GM13977 (cell line): ENCODE data around the gene PER2.

Experiments
- DNase-seq: peaks from one replicate; pipeline ENCODE4 v3.0.0; 2012; ENCODE audit warnings: low spot score
- in situ Hi-C: fragments of 300-500 bp; cut with MboI; formaldehyde crosslinking; loops from one replicate; pipeline ENCODE4 v1.12.0; 2022; ENCODE audit warnings: low sequenced_read_pairs, low pct_unique_long_range_greater_than_20kb, mixed read lengths, inconsistent platforms; ENCODE audit not compliant: unreplicated experiment
- TF ChIP-seq, protein P1 (sequence below): IDR thresholded peaks from 2 replicates; pipeline ENCODE4 v1.5.1; 2012; ENCODE audit warnings: mild to moderate bottlenecking, control low read depth; ENCODE audit not compliant: insufficient read depth; ENCODE audit errors: extremely low read depth, missing control alignments

PER2 gene

GRCh38 chr2:238265605-238266004, 22.8 kb downstream of the PER2 start:
- TF ChIP-seq, protein P1, sequence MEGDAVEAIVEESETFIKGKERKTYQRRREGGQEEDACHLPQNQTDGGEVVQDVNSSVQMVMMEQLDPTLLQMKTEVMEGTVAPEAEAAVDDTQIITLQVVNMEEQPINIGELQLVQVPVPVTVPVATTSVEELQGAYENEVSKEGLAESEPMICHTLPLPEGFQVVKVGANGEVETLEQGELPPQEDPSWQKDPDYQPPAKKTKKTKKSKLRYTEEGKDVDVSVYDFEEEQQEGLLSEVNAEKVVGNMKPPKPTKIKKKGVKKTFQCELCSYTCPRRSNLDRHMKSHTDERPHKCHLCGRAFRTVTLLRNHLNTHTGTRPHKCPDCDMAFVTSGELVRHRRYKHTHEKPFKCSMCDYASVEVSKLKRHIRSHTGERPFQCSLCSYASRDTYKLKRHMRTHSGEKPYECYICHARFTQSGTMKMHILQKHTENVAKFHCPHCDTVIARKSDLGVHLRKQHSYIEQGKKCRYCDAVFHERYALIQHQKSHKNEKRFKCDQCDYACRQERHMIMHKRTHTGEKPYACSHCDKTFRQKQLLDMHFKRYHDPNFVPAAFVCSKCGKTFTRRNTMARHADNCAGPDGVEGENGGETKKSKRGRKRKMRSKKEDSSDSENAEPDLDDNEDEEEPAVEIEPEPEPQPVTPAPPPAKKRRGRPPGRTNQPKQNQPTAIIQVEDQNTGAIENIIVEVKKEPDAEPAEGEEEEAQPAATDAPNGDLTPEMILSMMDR, result no peak
- in situ Hi-C loops, result no loop called here

GRCh38 chr2:238264072-238264460, 24.3 kb downstream of the PER2 start:
- TF ChIP-seq, protein P1, result no peak
- in situ Hi-C loops, result no loop called here

More at GRCh38 chr2:238265605-238266004, 22.8 kb downstream of the PER2 start:
- DNase-seq, result no peak

DNA sequence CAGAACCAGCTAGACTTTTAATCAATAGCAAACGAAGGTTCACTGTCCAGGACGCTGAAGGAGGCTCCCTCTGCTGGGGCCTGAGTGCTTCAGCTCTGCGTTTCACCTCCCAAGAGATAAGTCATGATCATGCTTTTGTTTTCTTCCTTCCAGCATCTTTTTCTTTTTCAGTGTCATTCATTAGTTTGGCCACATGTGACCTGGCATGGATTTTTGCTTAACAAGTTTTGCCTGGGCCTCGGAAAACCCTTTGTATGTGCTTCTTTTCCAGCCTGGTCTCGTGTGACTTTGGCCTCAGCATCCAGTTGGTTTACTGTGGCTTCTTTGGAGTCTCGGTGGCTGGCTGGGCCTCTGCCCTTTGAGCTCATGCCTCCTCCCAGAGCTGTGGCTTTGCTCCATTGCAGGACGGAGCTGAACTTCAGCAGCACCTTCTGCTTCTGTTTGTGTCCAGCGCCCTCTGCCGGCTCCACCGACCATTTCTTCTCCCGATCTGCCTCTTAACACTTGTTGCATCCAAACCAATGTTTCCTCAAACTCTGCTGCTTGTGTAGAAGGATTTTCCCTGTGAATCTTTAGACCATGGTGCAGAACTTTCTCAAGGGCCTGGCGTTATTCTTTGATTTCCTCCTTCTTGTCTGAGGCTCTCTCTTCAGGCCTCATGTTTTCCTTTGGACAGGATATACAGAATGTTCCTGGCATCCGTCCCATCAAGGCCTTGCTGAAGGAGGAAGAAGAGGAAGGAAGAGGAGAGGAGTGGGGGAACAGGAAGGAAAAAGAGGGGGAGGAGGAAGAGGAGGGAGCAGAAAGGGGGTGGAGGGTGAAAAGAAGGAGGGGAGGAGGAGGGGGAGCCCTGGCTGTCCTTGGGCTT, 25.0 kb downstream of the PER2 start:
- peak; percentile 85 for DNase-seq
- in situ Hi-C loops, result no loop called here
- TF ChIP-seq, protein P1, result peak; percentile 89

More at GRCh38 chr2:238264072-238264460, 24.3 kb downstream of the PER2 start:
- no peak for DNase-seq

DNA sequence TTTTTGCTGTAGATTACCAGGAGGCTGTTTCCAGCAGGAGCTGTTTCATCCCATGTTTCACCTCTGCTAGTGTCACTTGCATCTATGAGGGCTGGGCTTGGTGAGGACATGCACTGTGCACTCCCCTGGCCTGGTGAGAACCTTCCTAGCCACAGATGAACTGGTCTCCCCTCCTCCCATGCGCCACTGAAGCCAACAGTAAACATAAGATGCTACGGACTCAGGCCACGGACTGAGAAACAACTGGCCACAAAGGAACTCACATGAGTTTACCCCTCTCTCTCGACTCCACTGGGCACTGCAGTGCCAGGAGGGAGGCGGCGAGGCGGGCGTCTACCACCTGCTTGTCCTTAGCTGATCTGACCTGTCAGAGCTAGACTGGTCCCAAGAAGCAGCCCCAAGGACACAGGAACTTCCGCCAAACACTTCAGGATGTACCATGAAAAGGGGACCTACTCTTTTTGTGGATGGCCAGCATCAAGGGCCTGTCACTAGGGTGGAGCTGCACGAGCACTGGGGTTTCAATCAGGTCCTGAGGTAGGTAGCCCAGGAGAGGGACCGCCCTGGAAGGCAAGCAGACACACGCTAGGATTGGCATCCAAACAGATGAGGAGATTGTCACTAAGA, 25.8 kb downstream of the PER2 start:
- in situ Hi-C loops, result no loop called here
- DNase-seq, result no peak
- TF ChIP-seq, protein P1, result no peak

GRCh38 chr2:238261718-238262375, 26.6 kb downstream of the PER2 start:
- TF ChIP-seq, protein P1, result no peak
- in situ Hi-C loops, result no loop called here
- no peak for DNase-seq

DNA sequence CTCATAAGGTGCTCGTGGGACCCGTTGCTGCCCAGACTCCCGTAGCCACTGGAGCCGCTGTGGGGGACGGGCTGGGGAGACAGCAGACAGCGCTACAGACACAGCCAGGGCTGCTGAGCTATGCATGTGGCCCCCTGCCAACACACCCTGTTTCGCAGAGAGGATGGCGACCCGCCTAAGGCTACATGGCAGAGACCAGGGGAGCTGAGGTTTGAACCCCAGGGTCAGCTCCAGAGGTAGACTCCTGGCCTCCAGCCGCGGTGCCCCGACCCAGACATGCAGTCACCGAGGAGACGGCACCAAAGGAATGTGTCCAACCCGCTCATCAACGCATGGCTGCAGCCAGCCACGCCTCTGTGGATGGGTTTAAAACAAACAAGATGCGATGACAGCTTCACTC, 27.5 kb downstream of the PER2 start:
- in situ Hi-C loops, result no loop called here
- DNase-seq, result no peak
- TF ChIP-seq, protein P1, result no peak
